Osteoblast (primary cell): Measurements from ENCODE around the gene ITM2C. TPM values are rescaled to one million over a fixed set of nuclear protein-coding genes. Genes with fewer than 3 reads are reported as not detected.

ENCODE experiments used
- DNase-seq: peaks from one replicate; pipeline ENCODE4 v3.0.0; 2011; ENCODE audit warnings: low spot score, mixed read lengths; ENCODE audit not compliant: insufficient read length; ENCODE audit errors: missing footprints
- H2AFZ ChIP-seq: 2 replicates; pipeline ENCODE4 v1.6.0; 2011; ENCODE audit warnings: mild to moderate bottlenecking, low read length
- H3K27ac ChIP-seq: 2 replicates; pipeline ENCODE4 v1.5.1; 2011; ENCODE audit warnings: mild to moderate bottlenecking, low read depth, low read length, moderate library complexity
- H3K27me3 ChIP-seq: 2 replicates; pipeline ENCODE4 v1.6.0; 2012; ENCODE audit warnings: mild to moderate bottlenecking, control low read depth, inconsistent platforms, low read length, moderate library complexity; ENCODE audit not compliant: insufficient read depth
- H3K36me3 ChIP-seq: 2 replicates; pipeline ENCODE4 v1.5.1; 2011; ENCODE audit warnings: mild to moderate bottlenecking, low read length, control low read depth, moderate library complexity; ENCODE audit not compliant: insufficient read depth
- H3K4me1 ChIP-seq: 2 replicates; pipeline ENCODE4 v1.5.1; 2011; ENCODE audit warnings: mild to moderate bottlenecking, low read length, control low read depth, moderate library complexity; ENCODE audit not compliant: insufficient read depth
- H3K4me2 ChIP-seq: 2 replicates; pipeline ENCODE4 v1.6.0; 2011; ENCODE audit warnings: mild to moderate bottlenecking, low read length; ENCODE audit not compliant: insufficient read depth
- H3K4me3 ChIP-seq: fragments of 200-600 bp; sonication (generic); 3 replicates; pipeline ENCODE4 v1.5.1; 2012; ENCODE audit warnings: mild to moderate bottlenecking, low read length, inconsistent platforms; ENCODE audit not compliant: insufficient read depth
- H3K79me2 ChIP-seq: 2 replicates; pipeline ENCODE4 v1.6.0; 2012; ENCODE audit warnings: mild to moderate bottlenecking, low read length, control low read depth, inconsistent platforms; ENCODE audit not compliant: insufficient read depth
- H3K9me3 ChIP-seq: 2 replicates; pipeline ENCODE4 v1.5.1; 2011; ENCODE audit warnings: low read depth, low read length, control low read depth
- H4K20me1 ChIP-seq: 2 replicates; pipeline ENCODE4 v1.6.0; 2012; ENCODE audit warnings: mild to moderate bottlenecking, low read length, control low read depth; ENCODE audit not compliant: insufficient read depth
- total RNA-seq: library from RNA; depleted of rRNA; stranded (reverse); fragments of >200 nt; gene quantifications from 2 replicates; pipeline ENCODE4 v1.2.3, GENCODE V29; 2012
- TF ChIP-seq, protein P1 (sequence below): IDR thresholded peaks from 2 replicates; pipeline ENCODE4 v1.5.1; 2011; ENCODE audit warnings: mild to moderate bottlenecking, low read depth, low read length, moderate library complexity; ENCODE audit errors: extremely low read depth

The ITM2C gene
- total RNA-seq, 1 donor: 63.7 TPM

GRCh38 chr2:230825354-230825753 is 39.4 kb upstream of the ITM2C start:
- TF ChIP-seq, protein P1, sequence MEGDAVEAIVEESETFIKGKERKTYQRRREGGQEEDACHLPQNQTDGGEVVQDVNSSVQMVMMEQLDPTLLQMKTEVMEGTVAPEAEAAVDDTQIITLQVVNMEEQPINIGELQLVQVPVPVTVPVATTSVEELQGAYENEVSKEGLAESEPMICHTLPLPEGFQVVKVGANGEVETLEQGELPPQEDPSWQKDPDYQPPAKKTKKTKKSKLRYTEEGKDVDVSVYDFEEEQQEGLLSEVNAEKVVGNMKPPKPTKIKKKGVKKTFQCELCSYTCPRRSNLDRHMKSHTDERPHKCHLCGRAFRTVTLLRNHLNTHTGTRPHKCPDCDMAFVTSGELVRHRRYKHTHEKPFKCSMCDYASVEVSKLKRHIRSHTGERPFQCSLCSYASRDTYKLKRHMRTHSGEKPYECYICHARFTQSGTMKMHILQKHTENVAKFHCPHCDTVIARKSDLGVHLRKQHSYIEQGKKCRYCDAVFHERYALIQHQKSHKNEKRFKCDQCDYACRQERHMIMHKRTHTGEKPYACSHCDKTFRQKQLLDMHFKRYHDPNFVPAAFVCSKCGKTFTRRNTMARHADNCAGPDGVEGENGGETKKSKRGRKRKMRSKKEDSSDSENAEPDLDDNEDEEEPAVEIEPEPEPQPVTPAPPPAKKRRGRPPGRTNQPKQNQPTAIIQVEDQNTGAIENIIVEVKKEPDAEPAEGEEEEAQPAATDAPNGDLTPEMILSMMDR: no peak
- DNase-seq: no peak
- Histone ChIP-seq H2AFZ (no peak overlapping the region), H3K9me3 (peaks cover 4% of the 10 kb centered on the region), H3K27ac (no peak overlapping the region), H3K79me2 (no peaks in the 10 kb centered on the region), H3K4me3 (no peak overlapping the region), H3K27me3 (peaks cover 25% of the 10 kb centered on the region), H4K20me1 (peaks cover 3% of the 10 kb centered on the region), H3K4me2 (no peak overlapping the region), H3K36me3 (no peaks in the 10 kb centered on the region), H3K4me1 (no peaks in the 10 kb centered on the region)

DNA sequence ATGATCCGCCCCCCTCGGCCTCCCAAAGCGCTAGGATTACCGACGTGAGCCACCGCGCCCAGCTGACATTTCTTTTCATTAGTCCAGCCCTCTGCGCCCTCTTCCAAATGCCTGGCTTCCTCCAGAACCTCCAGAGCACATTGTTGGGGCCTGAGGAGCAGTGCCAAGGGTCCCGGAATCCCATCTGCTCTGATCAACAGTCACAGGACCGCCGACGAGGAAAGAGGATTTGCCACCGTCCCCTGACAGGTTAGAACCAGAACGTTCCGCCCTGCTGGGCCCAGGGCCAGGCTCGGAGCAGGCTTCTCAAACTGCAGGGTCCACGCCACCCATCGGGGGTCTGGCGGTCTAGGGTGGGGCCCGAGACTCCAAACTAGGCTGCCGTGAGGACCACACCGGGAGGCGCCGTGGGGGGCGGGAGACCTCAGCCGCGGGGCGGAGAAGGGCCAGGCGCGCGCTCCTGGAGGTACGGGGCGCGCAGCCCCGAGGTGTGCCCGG is 36.9 kb upstream of the ITM2C start:
- peak overlapping the region; percentile 48 for H3K4me2 ChIP-seq
- H3K4me3 ChIP-seq: peak overlapping the region; percentile 37
- H3K79me2 ChIP-seq: no peaks in the 10 kb centered on the region
- no peak for DNase-seq
- no peak overlapping the region for H3K27ac ChIP-seq
- no peaks in the 10 kb centered on the region for H3K4me1 ChIP-seq
- peaks cover 4% of the 10 kb centered on the region for H3K9me3 ChIP-seq
- peaks cover 3% of the 10 kb centered on the region for H4K20me1 ChIP-seq
- H3K36me3 ChIP-seq: no peaks in the 10 kb centered on the region
- H3K27me3 ChIP-seq: peaks cover 42% of the 10 kb centered on the region
- TF ChIP-seq, protein P1: no peak
- H2AFZ ChIP-seq: no peak overlapping the region

GRCh38 chr2:230828272-230828961 is 36.3 kb upstream of the ITM2C start:
- no peak for DNase-seq
- Histone ChIP-seq H3K4me2 (peak overlapping the region; percentile 48), H3K4me1 (no peaks in the 10 kb centered on the region), H3K79me2 (no peaks in the 10 kb centered on the region), H3K27me3 (peaks cover 42% of the 10 kb centered on the region), H3K36me3 (no peaks in the 10 kb centered on the region), H3K9me3 (peaks cover 4% of the 10 kb centered on the region), H3K4me3 (peak overlapping the region; percentile 37), H2AFZ (no peak overlapping the region), H3K27ac (no peak overlapping the region), H4K20me1 (peaks cover 3% of the 10 kb centered on the region)
- TF ChIP-seq, protein P1: no peak

GRCh38 chr2:230829293-230829692 is 35.4 kb upstream of the ITM2C start:
- H4K20me1 ChIP-seq: no peaks in the 10 kb centered on the region
- no peaks in the 10 kb centered on the region for H3K4me1 ChIP-seq
- DNase-seq: no peak
- H3K36me3 ChIP-seq: no peaks in the 10 kb centered on the region
- peaks cover 42% of the 10 kb centered on the region for H3K27me3 ChIP-seq
- no peak overlapping the region for H3K27ac ChIP-seq
- TF ChIP-seq, protein P1: no peak
- no peak overlapping the region for H3K4me3 ChIP-seq
- no peak overlapping the region for H3K4me2 ChIP-seq
- peaks cover 4% of the 10 kb centered on the region for H3K9me3 ChIP-seq
- no peak overlapping the region for H2AFZ ChIP-seq
- H3K79me2 ChIP-seq: no peaks in the 10 kb centered on the region
